ENCODE measurements around the gene GABRG3.
"Not testable (repeated sequence)": the region's sequence is repeated elsewhere in the genome, so short reads cannot be mapped to it uniquely, and the experiment has no call there.

The GABRG3 gene

GRCh38 chr15:27003003-27003402, 32.0 kb downstream of the GABRG3 start:
- DNase-seq = not testable (repeated sequence)

DNA sequence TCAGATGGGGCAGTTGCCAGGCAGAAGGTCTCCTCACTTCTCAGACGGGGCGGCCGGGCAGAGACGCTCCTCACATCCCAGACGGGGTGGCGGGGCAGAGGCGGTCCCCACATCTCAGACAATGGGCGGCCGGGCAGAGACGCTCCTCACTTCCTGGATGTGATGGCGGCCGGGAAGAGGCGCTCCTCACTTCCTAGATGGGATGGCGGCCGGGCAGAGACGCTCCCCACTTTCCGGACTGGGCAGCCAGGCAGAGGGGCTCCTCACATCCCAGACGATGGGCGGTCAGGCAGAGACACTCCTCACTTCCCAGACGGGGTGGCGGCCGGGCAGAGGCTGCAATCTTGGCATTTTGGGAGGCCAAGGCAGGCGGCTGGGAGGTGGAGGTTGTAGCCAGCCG, 33.2 kb downstream of the GABRG3 start:
- DNase-seq = not testable (repeated sequence)

DNA sequence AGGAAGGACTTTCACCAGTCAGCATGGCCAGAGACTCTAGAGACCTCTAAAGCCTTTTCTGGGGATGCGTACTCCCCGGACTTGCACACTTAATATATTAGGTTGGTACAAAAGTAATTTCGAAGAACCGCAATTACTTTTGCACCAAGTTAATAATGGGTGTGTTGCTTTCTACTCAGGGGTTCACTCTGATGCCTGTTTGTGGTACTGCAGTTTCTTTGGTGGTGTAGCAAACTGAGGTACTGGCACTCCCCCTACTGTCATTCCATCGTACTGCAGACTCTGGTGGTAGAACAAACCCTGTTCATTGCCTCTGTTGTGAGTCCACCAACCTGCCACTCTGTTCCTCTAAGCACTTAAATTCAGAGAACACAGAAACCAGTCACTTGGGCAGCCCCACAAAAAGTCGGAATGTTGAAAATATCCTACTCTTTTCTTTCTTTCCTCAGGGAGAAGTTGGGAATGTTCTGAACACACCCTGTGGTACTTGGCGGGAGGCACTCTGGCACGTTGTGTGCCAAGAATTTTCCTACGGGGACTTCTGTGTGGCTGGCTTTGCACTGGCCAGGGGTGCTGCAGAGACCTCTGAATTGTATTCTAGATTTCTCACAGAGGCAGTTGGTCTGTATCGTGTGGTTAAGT, 46.3 kb downstream of the GABRG3 start:
- peak; percentile 57 to 88 (median 69) for DNase-seq

DNA sequence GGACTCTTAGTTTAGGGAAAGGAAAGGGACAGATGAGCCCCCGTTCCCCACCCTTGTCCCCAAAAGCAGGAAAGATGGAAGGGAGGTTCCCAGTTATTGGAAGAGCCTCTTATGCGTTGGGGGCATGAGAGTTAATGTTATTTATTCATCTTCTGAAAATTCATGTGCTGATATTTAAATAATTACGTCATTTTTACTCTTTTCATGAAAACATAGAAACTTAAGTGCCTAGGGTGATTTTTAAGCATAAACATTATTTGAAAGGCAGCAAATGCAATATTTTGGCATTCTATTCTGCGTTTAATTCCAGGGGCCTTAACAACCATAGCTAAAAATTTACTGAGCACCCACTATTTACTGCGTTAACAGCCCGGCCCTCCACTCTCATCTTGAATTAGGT, 48.7 kb downstream of the GABRG3 start:
- no peak for DNase-seq

DNA sequence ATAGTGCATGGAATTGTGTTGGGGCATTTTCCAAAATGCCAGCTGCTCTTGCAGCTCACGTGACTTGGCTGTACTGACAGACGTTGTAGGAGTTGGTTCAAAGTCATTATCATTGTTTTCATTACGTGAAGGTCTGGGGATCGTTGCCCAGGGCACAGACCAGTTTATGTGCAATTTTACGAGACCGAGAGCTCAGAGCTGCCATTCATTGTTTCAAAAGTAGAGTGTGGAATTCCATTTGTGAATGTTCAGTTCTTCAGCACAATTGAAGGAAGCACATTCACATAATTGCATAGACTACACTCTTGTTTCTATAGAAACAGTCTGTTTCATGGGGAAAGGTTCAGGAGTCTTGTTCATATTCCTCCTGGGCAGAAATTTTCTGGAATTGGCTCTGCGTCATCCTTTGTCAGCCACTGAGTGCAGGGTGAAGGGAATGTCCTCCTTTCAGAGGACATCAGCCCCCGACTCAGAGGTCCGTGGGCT, 54.5 kb downstream of the GABRG3 start:
- DNase-seq = no peak

DNA sequence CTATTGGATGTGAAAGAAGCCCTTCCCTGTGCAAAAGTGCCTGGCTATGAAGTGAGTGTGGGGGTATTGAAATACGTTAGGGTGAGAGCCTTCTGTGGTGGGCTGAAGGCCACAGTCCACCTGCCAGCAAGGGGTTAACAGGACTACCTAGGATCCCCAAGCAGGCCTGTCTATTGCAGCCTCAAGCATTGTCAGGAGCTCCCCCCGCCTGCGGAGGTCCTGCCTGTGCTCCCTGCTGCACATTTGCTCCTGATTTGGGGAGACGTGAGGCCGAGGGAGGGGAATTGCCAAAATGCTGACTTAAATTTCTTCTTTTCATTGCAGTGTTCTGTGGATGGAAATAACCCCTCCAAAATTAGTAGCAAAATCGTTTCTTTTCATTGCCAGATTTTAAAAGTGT, 56.2 kb downstream of the GABRG3 start:
- no peak for DNase-seq

DNA sequence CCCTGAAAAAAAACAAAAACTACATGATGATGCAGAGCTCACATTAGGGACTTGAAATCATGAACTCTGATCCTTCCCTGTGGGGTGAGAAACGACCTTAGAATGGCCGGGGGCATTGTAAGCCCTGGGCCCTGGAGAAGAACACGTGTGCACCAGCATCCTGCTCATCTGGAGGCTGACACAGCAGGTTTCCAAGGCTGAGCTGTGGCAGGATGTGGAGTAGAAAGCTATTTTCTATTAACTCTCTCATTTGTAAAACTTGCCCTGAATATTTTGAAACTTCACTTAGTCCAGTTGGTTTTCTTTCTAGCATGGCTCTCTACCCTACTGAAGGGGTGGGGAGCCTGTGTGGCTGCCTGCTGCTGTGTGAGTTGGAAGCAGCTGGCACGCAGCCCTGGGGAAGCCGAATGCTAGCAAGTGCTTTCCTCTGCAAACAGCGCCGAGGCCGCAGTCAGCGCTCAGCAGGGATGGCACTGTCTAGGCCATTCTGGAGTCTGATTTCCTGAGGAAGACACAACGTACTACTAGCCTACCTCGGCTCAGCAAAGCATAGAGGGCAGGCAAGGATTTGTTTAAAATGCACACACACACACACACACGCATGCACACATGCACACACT, 58.0 kb downstream of the GABRG3 start:
- DNase-seq = peak; percentile 33 to 73 (median 48)

- no peak for DNase-seq
Observed at GRCh38 chr15:27036210-27036609, 65.2 kb downstream of the GABRG3 start.

- no peak for DNase-seq
Observed at GRCh38 chr15:27037501-27037900, 66.5 kb downstream of the GABRG3 start.

DNA sequence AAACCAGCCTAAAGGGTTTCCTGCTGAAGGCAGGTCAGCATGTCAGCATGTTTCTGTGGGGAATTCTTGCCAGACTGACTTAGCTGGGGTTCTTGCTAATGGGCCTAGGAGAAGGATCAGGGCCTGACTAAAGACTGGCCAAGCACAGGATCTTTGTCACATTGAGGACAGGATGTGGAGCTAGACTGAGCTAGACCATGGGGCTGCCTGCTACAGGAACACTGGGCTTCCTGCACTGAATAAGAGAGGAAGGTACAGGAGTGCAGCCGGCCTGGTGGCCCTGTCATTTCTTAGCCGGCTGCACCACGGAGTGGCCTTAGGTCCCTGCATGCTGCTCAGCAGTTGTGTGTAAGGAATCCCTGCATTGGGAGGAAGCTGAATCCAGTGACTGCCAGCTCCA, 68.2 kb downstream of the GABRG3 start:
- no peak for DNase-seq

DNA sequence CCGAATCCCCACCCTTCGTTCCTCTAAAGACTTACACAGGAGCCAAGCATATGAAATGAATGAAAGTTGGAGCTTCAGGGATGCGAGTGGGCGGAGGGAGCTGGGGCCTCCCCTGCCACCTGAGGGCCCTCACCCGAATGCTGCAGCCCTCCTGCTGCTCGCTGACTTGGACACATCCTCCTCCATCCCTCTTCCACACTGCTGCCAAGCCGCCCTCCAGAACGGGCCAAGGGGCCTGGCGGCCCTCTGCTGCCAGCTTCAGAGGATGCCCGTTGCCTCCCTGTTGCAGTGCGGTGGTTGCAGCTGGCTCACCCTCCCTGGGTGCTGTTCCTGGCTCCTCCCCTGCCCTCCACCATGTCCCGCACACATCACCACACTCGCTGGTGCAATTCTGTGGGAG, 71.2 kb downstream of the GABRG3 start:
- no peak for DNase-seq

GRCh38 chr15:27042646-27043045, 71.7 kb downstream of the GABRG3 start:
- no peak for DNase-seq

- DNase-seq = no peak
Observed at GRCh38 chr15:27043770-27044169, 72.8 kb downstream of the GABRG3 start.

DNA sequence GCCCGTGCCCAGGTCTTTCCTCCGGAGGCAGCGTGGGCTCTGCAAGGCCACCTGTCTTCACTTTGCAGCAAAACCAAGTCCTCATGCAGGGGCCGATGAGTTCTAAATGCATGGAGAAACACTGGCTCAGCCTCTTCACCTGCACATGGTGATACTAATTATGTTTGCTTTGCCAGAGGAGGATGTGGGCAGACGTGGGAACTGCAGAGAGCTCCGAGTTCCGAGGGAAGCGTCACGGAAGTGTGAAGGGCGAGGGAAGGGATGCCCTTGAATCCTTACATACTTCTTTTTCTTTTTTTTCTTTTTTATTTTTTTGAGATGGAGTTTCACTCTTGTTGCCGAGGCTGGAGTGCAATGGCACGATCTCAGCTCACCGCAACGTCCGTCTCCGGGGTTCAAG, 74.8 kb downstream of the GABRG3 start:
- DNase-seq = peak in 2 of 3 experiments; percentile 50 to 57

DNA sequence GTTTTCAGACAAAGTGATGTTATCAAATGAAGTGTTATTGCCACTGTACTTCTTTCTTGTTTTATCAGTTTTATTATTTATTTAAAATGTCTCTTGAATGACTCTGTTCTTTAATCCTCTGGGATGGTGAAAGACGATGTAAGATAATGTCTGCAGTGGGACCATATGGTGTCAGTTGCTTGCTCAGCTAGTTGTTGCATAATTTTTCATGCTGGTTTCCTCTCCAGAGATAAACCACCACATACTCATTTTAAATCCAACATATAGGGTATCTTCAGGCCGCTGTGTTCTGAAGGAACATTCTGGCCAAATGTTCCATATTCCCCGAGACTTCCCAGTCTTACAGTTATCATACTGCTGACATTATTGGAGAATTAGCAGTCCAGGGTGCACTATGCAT, 75.9 kb downstream of the GABRG3 start:
- DNase-seq = no peak

DNA sequence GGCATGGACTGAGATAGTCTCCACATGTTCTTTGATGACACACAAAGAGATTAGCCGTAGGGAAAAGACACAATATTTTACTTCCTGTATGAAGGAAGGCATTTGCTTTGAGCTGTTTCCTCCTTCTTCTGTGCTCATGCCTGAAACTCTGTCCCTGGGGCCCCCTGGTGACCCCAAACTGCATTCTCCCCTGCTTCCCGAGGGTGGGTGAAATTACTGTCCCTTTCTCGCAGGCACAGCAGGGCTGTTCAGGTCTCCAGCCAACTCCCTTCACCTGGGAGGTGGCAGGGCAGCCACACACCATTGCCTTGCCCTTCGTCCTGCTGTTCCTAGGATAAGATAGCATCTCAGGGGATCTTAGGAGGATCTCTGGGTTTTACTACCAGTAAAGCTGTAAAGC, 79.2 kb downstream of the GABRG3 start:
- DNase-seq = no peak

DNA sequence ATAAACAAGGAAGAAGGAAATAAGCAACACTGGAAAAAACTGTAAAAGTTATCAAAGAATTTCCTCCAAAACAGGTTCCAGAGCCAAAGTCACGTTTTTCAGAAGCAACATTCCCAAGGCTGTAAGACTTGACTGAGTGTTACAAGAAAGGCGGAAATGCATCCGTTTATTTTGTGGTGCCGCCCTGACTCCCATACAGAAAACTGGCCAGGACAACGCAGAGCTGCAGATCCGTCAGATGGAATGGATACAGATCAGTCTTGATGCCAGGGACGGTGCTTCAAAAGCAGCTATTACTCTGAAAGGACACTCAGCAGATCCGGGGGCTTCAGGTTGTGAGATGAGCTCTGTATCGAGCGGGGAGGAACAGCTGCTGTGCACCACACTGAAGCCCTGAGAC, 83.4 kb downstream of the GABRG3 start:
- DNase-seq = no peak

GRCh38 chr15:27057904-27058645, 87.1 kb downstream of the GABRG3 start:
- DNase-seq = no peak

DNA sequence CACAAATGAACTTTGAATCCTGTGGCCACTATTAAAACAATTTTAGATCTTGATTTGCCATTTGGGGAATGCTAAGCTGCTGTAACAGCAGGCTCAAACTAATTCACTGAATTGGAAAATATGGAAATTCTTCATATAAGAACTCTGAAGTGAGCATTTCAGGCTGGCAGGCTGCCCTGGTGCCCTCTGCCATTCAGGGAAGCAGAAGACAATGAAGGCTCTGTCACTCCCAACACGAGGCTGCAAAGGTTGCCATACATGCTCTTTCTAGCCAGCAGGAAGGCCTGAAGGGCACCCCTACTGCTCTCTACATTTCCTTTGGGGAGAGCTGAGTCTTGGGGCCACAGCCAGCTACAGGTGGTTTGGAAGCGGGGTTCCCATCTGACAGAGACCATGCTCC, 88.0 kb downstream of the GABRG3 start:
- no peak for DNase-seq

GRCh38 chr15:27059610-27060202, 88.7 kb downstream of the GABRG3 start:
- peak; percentile 54 to 82 (median 60) for DNase-seq

- no peak for DNase-seq
Observed at GRCh38 chr15:27061739-27062138, 90.8 kb downstream of the GABRG3 start.

DNA sequence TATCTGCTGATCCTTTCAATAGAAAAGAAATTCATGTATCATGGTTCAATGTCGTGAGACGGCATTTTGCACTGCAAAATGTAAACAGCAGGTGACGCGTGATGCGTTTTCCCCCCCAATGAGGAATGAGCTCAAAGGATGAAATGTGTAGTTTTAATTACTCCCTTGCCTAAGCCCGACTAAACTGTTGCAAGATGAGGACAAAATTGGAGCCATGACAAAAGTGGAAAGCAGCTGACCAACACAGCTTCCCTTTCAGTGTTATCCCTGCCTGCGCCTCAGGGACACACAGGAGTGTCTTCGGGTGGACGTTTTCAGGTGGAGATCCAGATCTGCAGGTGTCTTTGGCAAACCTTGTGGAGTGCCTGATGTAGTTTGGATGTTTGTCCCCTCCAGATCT, 92.0 kb downstream of the GABRG3 start:
- DNase-seq = peak; percentile 48 to 79 (median 57)

- no peak for DNase-seq
Observed at GRCh38 chr15:27064080-27064479, 93.1 kb downstream of the GABRG3 start.

- no peak for DNase-seq
Observed at GRCh38 chr15:27065151-27065550, 94.2 kb downstream of the GABRG3 start.
